Measurements from ENCODE around the gene RNF167. TPM values are rescaled to one million over a fixed set of nuclear protein-coding genes. Genes with fewer than 3 reads are reported as not detected.

The RNF167 gene
- total and polyA plus RNA-seq, 2 of the 13 experiments (the other 11 are each of a cell fraction or from before 2014, with no cell fraction given), result 44.1 to 45.4 TPM

- H3K9ac ChIP-seq (ENCODE audit: insufficient read depth, low read depth, low read length), result no peak overlapping the region
- ATAC-seq (no peak), FAIRE-seq (no peak), DNase-seq (ENCODE audit: low spot score) (no peak)
- H3K27me3 ChIP-seq (ENCODE audit: control insufficient read depth in 1 of 2, insufficient read depth in 2 of 2, low read length in 2 of 2), result no peaks in the 10 kb centered on the region
- 88% methylated on average over 18 of the region's 18 CpGs for WGBS (ENCODE audit: low lambda C conversion rate)
- no peak overlapping the region for H3K27ac ChIP-seq (ENCODE audit: extremely low read length, insufficient read depth, low read length)
- intact Hi-C loops (cut with micrococcal nuclease; ENCODE audit: unreplicated experiment) (no loop called here), in situ Hi-C loops (cut with HindIII; ENCODE audit: extremely low pct_ligation_motif_present, low pct_unique_long_range_greater_than_20kb) (loop anchor here (10.0 kb wide), 1 partner anchor 338 kb away; the partner anchor contains the start of gene MYBBP1A)
- H3K79me2 ChIP-seq (ENCODE audit: insufficient read depth, low read length), result no peaks in the 10 kb centered on the region
- no TSS peak for BruUV-seq (replicated peaks)
- ChIA-PET CTCF (ENCODE audit: low intra/inter-chr PET ratio, low total read pairs) (no interaction called here), POLR2A (no interaction called here)
- H3K4me2 ChIP-seq (ENCODE audit: low read depth, low read length), result no peak overlapping the region
- no peak overlapping the region for H3K4me3 ChIP-seq (replicated peaks in 1 of 3; ENCODE audit: insufficient read depth in 1 of 3, low read depth in 2 of 3, low read length in 3 of 3)
- peaks cover 37 to 77% of the 10 kb centered on the region in 2 experiments; a peak in 4 of 5 replicates for H3K36me3 ChIP-seq (replicated peaks in 1 of 2; ENCODE audit: control insufficient read depth in 1 of 2, insufficient read depth in 2 of 2, low read length in 2 of 2)
- H2AFZ ChIP-seq (ENCODE audit: low read length), result no peak overlapping the region
- no peaks in the 10 kb centered on the region for H4K20me1 ChIP-seq (ENCODE audit: insufficient read depth, low read length)
- no peaks in the 10 kb centered on the region for H3K9me3 ChIP-seq (ENCODE audit: low read length)
- H3K4me1 ChIP-seq (ENCODE audit: insufficient read depth, low read length), result no peaks in the 10 kb centered on the region
- no peak for TF ChIP-seq ZNF775 (CRISPR knock-in tag; IDR thresholded peaks at IDR 0.05; ENCODE audit: borderline replicate concordance)
- TF ChIP-seq ZUFSP (CRISPR knock-in tag; IDR thresholded peaks at IDR 0.05; ENCODE audit: borderline replicate concordance), result no peak
- TF ChIP-seq SIN3A (IDR thresholded peaks at IDR 0.05; ENCODE audit: borderline replicate concordance, low read depth, low read length), result no peak
- TF ChIP-seq PLRG1 (conservative IDR thresholded peaks at IDR 0.05), result no peak
- TF ChIP-seq ATF4 (CRISPR knock-in tag; IDR thresholded peaks at IDR 0.05), result no peak
- no peak for TF ChIP-seq POGK (CRISPR knock-in tag; conservative IDR thresholded peaks at IDR 0.05)
- no peak for TF ChIP-seq CENPBD1 (CRISPR knock-in tag; IDR thresholded peaks at IDR 0.05; ENCODE audit: borderline replicate concordance, low read depth)
- no peak for TF ChIP-seq MLXIP (CRISPR knock-in tag; IDR thresholded peaks at IDR 0.05; ENCODE audit: borderline replicate concordance)
- TF ChIP-seq DNMT1 (CRISPR knock-in tag; IDR thresholded peaks at IDR 0.05), result no peak
- no peak for TF ChIP-seq AKNA (CRISPR knock-in tag; IDR thresholded peaks at IDR 0.05; ENCODE audit: borderline replicate concordance)
Measured at GRCh38 chr17:4893272-4893671, 46.8 kb upstream of the RNF167 start.

Measured in HepG2 (cell line).